Adrenal gland (tissue), 12 donors: Measurements from ENCODE around the gene TMEM231. TPM values are rescaled to one million over a fixed set of nuclear protein-coding genes. Genes with fewer than 3 reads are reported as not detected.
A peak's percentile ranks its signal among the peaks of the same experiment; 100 is the strongest.
"Not testable (repeated sequence)": the region's sequence is repeated elsewhere in the genome, so short reads cannot be mapped to it uniquely, and the experiment has no call there.

Experiments
- DNase-seq, 7 donors: peaks; one replicate each; pipeline ENCODE4 v3.0.0-alpha.2; 2019 to 2020
- H3K27ac ChIP-seq, 5 donors: fragments of 200-600 bp; sonication (generic) in 4 of 5; 1 replicate in 3 of 5; 2 replicates in 2 of 5; pipeline versions ENCODE4 v1.5.1 to v1.8.0; 2016 to 2020; ENCODE audit warnings: mild to moderate bottlenecking in 1 of 5
- H3K27me3 ChIP-seq: fragments of 200-600 bp; 2 replicates; pipeline ENCODE4 v1.8.0; 2021
- H3K36me3 ChIP-seq, 2 donors: fragments of 200-600 bp; replicated peaks in 1 of 2; 1 replicate in 1 of 2; 2 replicates in 1 of 2; pipeline versions ENCODE4 v1.5.1 to v1.8.0; 2018 to 2022
- H3K4me1 ChIP-seq, 2 donors: fragments of 200-600 bp; replicated peaks in 1 of 2; 1 replicate in 1 of 2; 2 replicates in 1 of 2; pipeline versions ENCODE4 v1.5.1 to v1.8.0; 2018 to 2021
- H3K4me3 ChIP-seq, 4 donors: fragments of 200-600 bp; sonication (generic) in 3 of 4; one replicate each; pipeline ENCODE4 v1.5.1; 2016 to 2018
- H3K9me3 ChIP-seq, 3 donors: fragments of 200-600 bp; sonication (generic) in 1 of 3; replicated peaks in 1 of 3; 1 replicate in 2 of 3; 2 replicates in 1 of 3; pipeline versions ENCODE4 v1.5.1 to v1.8.0; 2016 to 2021
- POLR2A ChIP-seq, 2 donors: fragments of 450-650 bp; IDR thresholded peaks; one replicate each; pipeline ENCODE4 v1.6.1; 2017; ENCODE audit warnings: antibody characterized with exemption in 2 of 2, mild to moderate bottlenecking in 2 of 2, moderate library complexity in 1 of 2
- WGBS, 4 donors: extraction: QIAGEN DNeasy Blood & Tissue Kit in 2 of 4; methylation state at CpG; one replicate each; pipeline versions ENCODE4 v1.1.5 to v1.1.7; 2013 to 2017; 5-methylcytosine and 5-hydroxymethylcytosine counted together
- intact Hi-C, 2 donors: fragments of 100-400 bp; cut with DNase I; formaldehyde crosslinking; loops; one replicate each; pipeline versions ENCODE4 v1.14.1 to v1.15.0; 2022 to 2023
- polyA plus RNA-seq, 3 donors: library from polyadenylated mRNA; stranded (reverse); fragments of 200-250 nt in 2 of 3; fragments of 350-450 nt in 1 of 3; fragmentation: Illumina TruSeq in 1 of 3; extraction: RNeasy Lipid Tissue Mini Kit (QIAGEN cat#74804) in 1 of 3; gene quantifications; one replicate each; pipeline ENCODE4 v1.2.3, GENCODE V29; 2013 to 2014
- total RNA-seq, 9 donors: library from RNA; depleted of rRNA in 4 of 9; stranded (reverse); fragments of >200 nt in 4 of 9; fragments of 120-200 nt in 1 of 9; fragmentation: NEBNext Ultra II Directional in 1 of 9; extraction: Animal tissue kit (Norgen Biotek cat#: 25700) in 1 of 9; gene quantifications; one replicate each; pipeline versions ENCODE4 v1.1.0 to v1.2.4, GENCODE V29; 2013 to 2023
- TF ChIP-seq, protein P1 (sequence below), 6 experiments: fragments of 450-650 bp in 4 of 6; fragments of 200-600 bp in 2 of 6; sonication (generic) in 1 of 6; IDR thresholded peaks; 1 replicate in 5 of 6; 2 replicates in 1 of 6; pipeline versions ENCODE4 v1.5.1 to v1.8.0; 2016 to 2021; ENCODE audit warnings: antibody characterized with exemption in 6 of 6, mild to moderate bottlenecking in 2 of 6, moderate library complexity in 1 of 6
- donor health status: healthy with polysubstance abuse.
- donor health status: Bipolar disorder and iron deficiency.
- donor health status: DM: yes; HTN: yes; CAD: no.
- donor health status: DM: no; HTN: no; CAD: no.
- donor health status: DM: no; HTN: no; CAD: no.
- donor health status: DM: yes; HTN: yes; CAD: no.

The TMEM231 gene
- total and polyA plus RNA-seq, 12 donors = 2.8 to 13.4 (median 7.9) TPM

DNA sequence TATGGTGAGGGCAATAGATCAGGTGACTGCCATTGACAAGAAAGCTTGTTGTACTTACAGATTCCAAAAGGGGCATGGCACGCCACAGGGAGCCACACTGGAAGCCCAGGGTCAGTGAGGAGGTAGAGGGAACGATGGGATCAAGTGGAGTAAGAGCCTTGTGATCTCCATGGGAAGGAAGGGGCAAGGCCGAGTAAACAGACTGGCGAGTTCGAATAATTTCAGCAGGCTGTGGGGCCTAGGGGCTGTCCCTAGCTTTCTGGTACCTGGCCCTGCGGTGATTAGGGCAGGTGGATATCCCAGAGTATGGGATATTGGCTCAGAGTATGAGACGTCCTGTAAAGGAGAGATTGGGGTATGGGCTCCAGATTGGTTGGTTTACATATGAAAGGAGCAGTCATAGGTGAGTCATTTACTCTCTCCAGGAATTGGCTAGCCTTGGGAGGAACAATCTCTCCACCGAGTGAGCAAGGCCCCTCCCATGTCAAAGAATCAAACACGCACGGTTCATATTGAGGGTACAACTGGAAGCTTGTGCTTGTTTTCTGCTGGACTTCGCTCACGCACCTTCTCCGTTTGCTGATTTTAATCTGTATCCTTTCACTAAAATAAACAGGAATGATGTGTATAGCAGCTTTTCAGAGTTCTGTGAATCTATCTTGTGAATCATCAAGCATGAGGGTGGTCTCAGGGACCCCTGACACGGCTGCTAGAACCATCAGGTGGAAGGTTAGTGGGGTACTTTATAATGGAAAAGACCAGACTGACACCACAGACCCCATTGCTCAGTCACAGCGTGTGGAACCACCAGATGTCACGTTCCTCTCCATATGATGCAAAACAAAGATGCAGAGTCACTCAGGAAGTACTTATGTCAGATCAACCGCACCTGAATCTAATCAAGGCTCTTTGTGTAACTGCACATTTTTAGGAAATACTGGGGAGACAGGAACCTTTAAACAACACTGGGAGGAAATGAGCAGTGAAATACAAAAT lies 38.1 kb upstream of the TMEM231 start:
- no peaks in the 10 kb centered on the region for H3K36me3 ChIP-seq
- no peak overlapping the region for H3K27ac ChIP-seq
- 66 to 75% (median 72%) methylated on average over 17 of the region's 17 CpGs for WGBS, 4 donors
- intact Hi-C loops = no loop called here
- H3K9me3 ChIP-seq = no peaks in the 10 kb centered on the region
- peak in 2 of 7 donors; percentile 28 to 33 for DNase-seq
- no peak for TF ChIP-seq POLR2A (IDR thresholded peaks at IDR 0.05)
- TF ChIP-seq, protein P1, sequence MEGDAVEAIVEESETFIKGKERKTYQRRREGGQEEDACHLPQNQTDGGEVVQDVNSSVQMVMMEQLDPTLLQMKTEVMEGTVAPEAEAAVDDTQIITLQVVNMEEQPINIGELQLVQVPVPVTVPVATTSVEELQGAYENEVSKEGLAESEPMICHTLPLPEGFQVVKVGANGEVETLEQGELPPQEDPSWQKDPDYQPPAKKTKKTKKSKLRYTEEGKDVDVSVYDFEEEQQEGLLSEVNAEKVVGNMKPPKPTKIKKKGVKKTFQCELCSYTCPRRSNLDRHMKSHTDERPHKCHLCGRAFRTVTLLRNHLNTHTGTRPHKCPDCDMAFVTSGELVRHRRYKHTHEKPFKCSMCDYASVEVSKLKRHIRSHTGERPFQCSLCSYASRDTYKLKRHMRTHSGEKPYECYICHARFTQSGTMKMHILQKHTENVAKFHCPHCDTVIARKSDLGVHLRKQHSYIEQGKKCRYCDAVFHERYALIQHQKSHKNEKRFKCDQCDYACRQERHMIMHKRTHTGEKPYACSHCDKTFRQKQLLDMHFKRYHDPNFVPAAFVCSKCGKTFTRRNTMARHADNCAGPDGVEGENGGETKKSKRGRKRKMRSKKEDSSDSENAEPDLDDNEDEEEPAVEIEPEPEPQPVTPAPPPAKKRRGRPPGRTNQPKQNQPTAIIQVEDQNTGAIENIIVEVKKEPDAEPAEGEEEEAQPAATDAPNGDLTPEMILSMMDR (IDR thresholded peaks at IDR 0.05) = no peak
- H3K27me3 ChIP-seq = no peaks in the 10 kb centered on the region
- no peak overlapping the region for H3K4me3 ChIP-seq
- peaks cover 0 to 6% of the 10 kb centered on the region in 2 donors for H3K4me1 ChIP-seq

DNA sequence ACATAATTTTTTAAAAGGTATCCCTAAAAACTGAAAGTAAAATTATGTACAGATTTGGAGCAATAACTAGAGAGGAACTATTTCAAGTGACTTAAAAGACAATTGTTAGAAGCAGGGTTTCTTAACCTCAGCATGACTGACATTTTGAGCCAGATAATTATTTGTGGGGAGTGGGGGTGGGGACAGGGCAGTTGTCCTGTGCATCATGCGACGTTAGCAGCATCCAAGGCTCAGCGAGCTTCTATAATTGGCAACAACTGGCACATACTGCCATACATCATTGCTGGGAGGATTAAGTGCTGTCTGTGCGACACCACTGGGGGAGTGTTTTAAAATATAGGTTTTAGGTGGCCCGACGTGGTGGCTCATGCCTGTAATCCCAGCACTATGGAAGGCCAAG lies 37.3 kb upstream of the TMEM231 start:
- Histone ChIP-seq H3K27ac (no peak overlapping the region), H3K9me3 (no peaks in the 10 kb centered on the region), H3K27me3 (no peaks in the 10 kb centered on the region), H3K4me1 (peaks cover 0 to 6% of the 10 kb centered on the region in 2 donors), H3K4me3 (no peak overlapping the region), H3K36me3 (no peaks in the 10 kb centered on the region)
- DNase-seq = no peak
- WGBS, 4 donors = 87 to 91% (median 90%) methylated on average over 6 of the region's 6 CpGs
- TF ChIP-seq, protein P1 (IDR thresholded peaks at IDR 0.05) = no peak
- TF ChIP-seq POLR2A (IDR thresholded peaks at IDR 0.05) = no peak
- intact Hi-C loops = no loop called here

- H3K9me3 ChIP-seq, H3K27me3 ChIP-seq, H3K4me3 ChIP-seq, H3K36me3 ChIP-seq, DNase-seq, intact Hi-C loops, H3K27ac ChIP-seq, H3K4me1 ChIP-seq: not testable (repeated sequence)
- WGBS, 4 donors = 69 to 88% (median 75%) methylated on average over 7 to 9 of the region's 9 CpGs
Observed at GRCh38 chr16:75591927-75592326, 35.9 kb upstream of the TMEM231 start.

- no peak overlapping the region for H3K4me3 ChIP-seq
- intact Hi-C loops = no loop called here
- no peaks in the 10 kb centered on the region for H3K36me3 ChIP-seq
- H3K4me1 ChIP-seq = peaks cover 0 to 6% of the 10 kb centered on the region in 2 donors
- DNase-seq = peak in 1 of 7 donors; percentile 58
- TF ChIP-seq POLR2A (IDR thresholded peaks at IDR 0.05) = no peak
- TF ChIP-seq, protein P1 (IDR thresholded peaks at IDR 0.05) = no peak
- peak overlapping the region in 2 of 5 donors; percentile 20 to 41 for H3K27ac ChIP-seq
- no peaks in the 10 kb centered on the region for H3K9me3 ChIP-seq
- no peaks in the 10 kb centered on the region for H3K27me3 ChIP-seq
- 66 to 79% (median 72%) methylated on average over 8 of the region's 8 CpGs for WGBS, 4 donors
Observed at GRCh38 chr16:75590920-75591843, 35.1 kb upstream of the TMEM231 start.
